ENCODE data around the gene RIN2.

Gene RIN2

GRCh38 chr20:19781235-19781634 is 23.2 kb downstream of the RIN2 start:
- TF ChIP-seq YY1 (IDR thresholded peaks at IDR 0.05; ENCODE audit: insufficient read depth, insufficient read length) (no peak), ZNF274 (IDR thresholded peaks at IDR 0.05; ENCODE audit: low read depth, low read length) (no peak), SUZ12 (IDR thresholded peaks at IDR 0.05; ENCODE audit: extremely low read depth, insufficient read depth, insufficient read length) (no peak)
- no peak overlapping the region for H3K4me3 ChIP-seq (ENCODE audit: insufficient read length, low read depth)
- no peaks in the 10 kb centered on the region for H3K4me1 ChIP-seq (ENCODE audit: insufficient read depth, insufficient read length)
- H3K9ac ChIP-seq (ENCODE audit: insufficient read length, low read depth): no peak overlapping the region
- H3K27me3 ChIP-seq (ENCODE audit: insufficient read depth, insufficient read length): no peaks in the 10 kb centered on the region
- H3K36me3 ChIP-seq (ENCODE audit: insufficient read depth, insufficient read length, low read length): no peaks in the 10 kb centered on the region
- H3K9me3 ChIP-seq (ENCODE audit: insufficient read depth, low read length): no peaks in the 10 kb centered on the region
- no peak for DNase-seq (ENCODE audit: low read depth, low spot score)

DNA sequence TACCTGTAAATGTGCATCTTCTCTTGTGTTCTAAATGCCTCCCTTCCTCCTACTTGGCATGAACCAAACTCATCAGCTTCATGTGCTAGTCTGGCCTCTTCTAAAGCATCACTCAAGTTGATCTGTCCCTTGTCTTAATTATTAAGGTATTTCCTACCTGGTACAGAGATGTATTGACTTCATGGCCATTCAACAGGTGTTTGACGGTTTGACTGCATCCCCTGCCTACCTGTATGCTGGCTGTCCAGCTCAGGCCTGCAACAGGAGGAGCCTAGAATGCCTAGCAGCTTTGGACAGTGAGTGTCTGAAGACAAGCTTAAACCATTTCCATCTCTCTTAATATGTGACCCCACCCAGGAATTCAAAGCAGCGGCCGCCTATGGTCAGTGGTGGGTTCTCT is 24.6 kb downstream of the RIN2 start:
- Histone ChIP-seq H3K4me1 (ENCODE audit: insufficient read depth, insufficient read length) (no peaks in the 10 kb centered on the region), H3K9ac (ENCODE audit: insufficient read length, low read depth) (no peak overlapping the region), H3K27me3 (ENCODE audit: insufficient read depth, insufficient read length) (no peaks in the 10 kb centered on the region), H3K36me3 (ENCODE audit: insufficient read depth, insufficient read length, low read length) (no peaks in the 10 kb centered on the region), H3K9me3 (ENCODE audit: insufficient read depth, low read length) (0 out of 2 replicates have a peak, but pooled peaks cover 3% of the 10 kb centered on the region), H3K4me3 (ENCODE audit: insufficient read length, low read depth) (no peak overlapping the region)
- DNase-seq (ENCODE audit: low read depth, low spot score): no peak
- TF ChIP-seq ZNF274 (IDR thresholded peaks at IDR 0.05; ENCODE audit: low read depth, low read length) (no peak), YY1 (IDR thresholded peaks at IDR 0.05; ENCODE audit: insufficient read depth, insufficient read length) (no peak), SUZ12 (IDR thresholded peaks at IDR 0.05; ENCODE audit: extremely low read depth, insufficient read depth, insufficient read length) (no peak)

- TF ChIP-seq YY1 (IDR thresholded peaks at IDR 0.05; ENCODE audit: insufficient read depth, insufficient read length): no peak
- no peak for TF ChIP-seq SUZ12 (IDR thresholded peaks at IDR 0.05; ENCODE audit: extremely low read depth, insufficient read depth, insufficient read length)
- TF ChIP-seq ZNF274 (IDR thresholded peaks at IDR 0.05; ENCODE audit: low read depth, low read length): no peak
- Histone ChIP-seq H3K36me3 (ENCODE audit: insufficient read depth, insufficient read length, low read length) (no peaks in the 10 kb centered on the region), H3K9ac (ENCODE audit: insufficient read length, low read depth) (no peak overlapping the region), H3K4me1 (ENCODE audit: insufficient read depth, insufficient read length) (no peaks in the 10 kb centered on the region), H3K4me3 (ENCODE audit: insufficient read length, low read depth) (no peak overlapping the region), H3K9me3 (ENCODE audit: insufficient read depth, low read length) (0 out of 2 replicates have a peak, but pooled peaks cover 13% of the 10 kb centered on the region), H3K27me3 (ENCODE audit: insufficient read depth, insufficient read length) (no peaks in the 10 kb centered on the region)
- DNase-seq (ENCODE audit: low read depth, low spot score): no peak
Observed at GRCh38 chr20:19783966-19784401, 25.9 kb downstream of the RIN2 start.

DNA sequence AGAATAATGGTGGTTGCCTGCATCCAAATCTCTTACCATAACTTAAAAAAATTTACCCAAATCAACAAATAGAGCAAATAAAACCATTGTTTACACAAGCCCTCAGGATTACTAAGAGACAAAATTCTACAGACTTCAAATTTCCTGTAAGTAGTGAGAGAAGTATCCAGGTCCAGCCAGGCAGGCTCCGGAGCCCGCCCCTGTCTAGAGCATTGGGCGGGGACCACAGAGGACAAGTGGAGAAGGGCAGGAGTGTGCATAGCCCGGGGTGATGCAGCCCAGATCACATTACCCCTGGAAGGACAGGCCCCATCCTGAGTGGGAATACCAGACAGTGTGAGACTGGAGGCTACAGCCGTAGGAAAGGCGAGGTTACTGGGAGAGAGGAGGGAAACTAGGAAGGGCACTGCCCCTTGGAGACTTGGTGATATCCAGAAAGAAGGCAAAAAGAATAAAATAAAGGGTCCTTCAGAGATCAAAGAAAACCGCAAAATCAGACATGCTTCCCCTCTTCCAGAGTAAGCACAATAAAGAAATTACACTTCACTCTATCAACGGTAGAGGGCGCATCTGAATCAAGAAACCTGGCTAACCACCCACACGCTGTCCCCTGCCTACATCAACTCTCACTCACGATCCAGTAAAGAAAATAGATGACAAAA is 26.6 kb downstream of the RIN2 start:
- no peak for TF ChIP-seq ZNF274 (IDR thresholded peaks at IDR 0.05; ENCODE audit: low read depth, low read length)
- TF ChIP-seq SUZ12 (IDR thresholded peaks at IDR 0.05; ENCODE audit: extremely low read depth, insufficient read depth, insufficient read length): no peak
- TF ChIP-seq YY1 (IDR thresholded peaks at IDR 0.05; ENCODE audit: insufficient read depth, insufficient read length): no peak
- Histone ChIP-seq H3K36me3 (ENCODE audit: insufficient read depth, insufficient read length, low read length) (no peaks in the 10 kb centered on the region), H3K9ac (ENCODE audit: insufficient read length, low read depth) (peak overlapping the region; percentile 27), H3K27me3 (ENCODE audit: insufficient read depth, insufficient read length) (no peaks in the 10 kb centered on the region), H3K4me1 (ENCODE audit: insufficient read depth, insufficient read length) (no peaks in the 10 kb centered on the region), H3K4me3 (ENCODE audit: insufficient read length, low read depth) (no peak overlapping the region), H3K9me3 (ENCODE audit: insufficient read depth, low read length) (0 out of 2 replicates have a peak, but pooled peaks cover 13% of the 10 kb centered on the region)
- peak; percentile 25 for DNase-seq (ENCODE audit: low read depth, low spot score)

DNA sequence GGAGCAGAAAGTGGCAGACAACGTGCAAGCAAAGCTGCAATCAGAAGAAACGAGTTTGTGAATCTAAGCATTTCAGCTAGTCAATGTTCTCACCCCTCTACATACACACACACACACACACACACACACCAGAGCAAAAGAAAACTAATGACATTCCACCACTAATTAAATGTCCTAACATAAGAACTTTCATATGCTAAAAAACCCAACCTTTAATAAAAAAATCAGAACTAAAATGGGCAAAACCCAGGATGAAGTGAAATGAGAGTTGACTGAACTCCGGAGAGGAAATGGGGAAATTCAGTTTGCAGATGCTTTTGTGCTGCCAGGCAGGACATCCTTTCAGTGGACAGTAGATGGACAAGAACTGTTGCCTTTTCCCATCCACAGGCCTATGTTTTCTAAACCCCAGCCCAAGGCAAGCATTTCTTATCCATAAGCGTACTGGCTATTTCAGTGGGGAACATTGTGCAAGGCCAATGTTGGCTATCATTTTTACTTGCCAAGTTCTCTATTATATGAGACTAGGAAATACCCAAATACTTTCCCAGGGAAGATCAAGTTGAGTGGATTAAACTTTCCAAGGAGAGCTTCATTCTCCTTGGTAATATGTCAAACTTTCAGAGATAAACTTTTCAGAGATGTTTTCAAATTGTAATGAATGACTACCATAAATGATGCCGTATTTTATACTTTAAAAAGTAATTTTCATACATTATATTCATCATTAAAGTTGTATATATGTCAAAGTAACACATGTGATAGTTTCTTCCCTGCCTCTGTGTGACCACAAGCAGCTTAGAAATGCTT is 27.3 kb downstream of the RIN2 start:
- Histone ChIP-seq H3K9ac (ENCODE audit: insufficient read length, low read depth) (no peak overlapping the region), H3K4me3 (ENCODE audit: insufficient read length, low read depth) (no peak overlapping the region)

DNA sequence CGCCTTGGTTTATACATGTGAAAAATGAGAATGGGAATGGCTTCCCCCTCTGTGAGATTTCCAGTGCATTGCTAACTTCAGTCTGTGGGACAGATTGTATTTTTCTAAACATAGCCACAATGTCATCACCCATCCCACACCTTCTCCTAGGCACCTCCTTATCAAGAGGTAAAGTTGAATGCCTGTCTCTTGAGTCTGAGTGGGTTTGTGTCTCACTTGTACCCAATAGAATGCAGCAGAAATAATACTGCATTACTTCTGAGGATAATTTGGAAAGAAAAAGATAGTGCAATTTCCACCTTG is 27.9 kb downstream of the RIN2 start:
- Histone ChIP-seq H3K4me1 (ENCODE audit: insufficient read depth, insufficient read length) (no peaks in the 10 kb centered on the region), H3K4me3 (ENCODE audit: insufficient read length, low read depth) (no peak overlapping the region), H3K36me3 (ENCODE audit: insufficient read depth, insufficient read length, low read length) (no peaks in the 10 kb centered on the region), H3K9me3 (ENCODE audit: insufficient read depth, low read length) (0 out of 2 replicates have a peak, but pooled peaks cover 13% of the 10 kb centered on the region), H3K9ac (ENCODE audit: insufficient read length, low read depth) (no peak overlapping the region), H3K27me3 (ENCODE audit: insufficient read depth, insufficient read length) (no peaks in the 10 kb centered on the region)
- no peak for DNase-seq (ENCODE audit: low read depth, low spot score)
- TF ChIP-seq ZNF274 (IDR thresholded peaks at IDR 0.05; ENCODE audit: low read depth, low read length) (no peak), SUZ12 (IDR thresholded peaks at IDR 0.05; ENCODE audit: extremely low read depth, insufficient read depth, insufficient read length) (no peak), YY1 (IDR thresholded peaks at IDR 0.05; ENCODE audit: insufficient read depth, insufficient read length) (no peak)

More for the DNA sequence above, 27.3 kb downstream of the RIN2 start:
- no peaks in the 10 kb centered on the region for H3K4me1 ChIP-seq (ENCODE audit: insufficient read depth, insufficient read length)
- no peaks in the 10 kb centered on the region for H3K27me3 ChIP-seq (ENCODE audit: insufficient read depth, insufficient read length)
- TF ChIP-seq ZNF274 (IDR thresholded peaks at IDR 0.05; ENCODE audit: low read depth, low read length) (no peak), SUZ12 (IDR thresholded peaks at IDR 0.05; ENCODE audit: extremely low read depth, insufficient read depth, insufficient read length) (no peak), YY1 (IDR thresholded peaks at IDR 0.05; ENCODE audit: insufficient read depth, insufficient read length) (no peak)
- H3K9me3 ChIP-seq (ENCODE audit: insufficient read depth, low read length): 0 out of 2 replicates have a peak, but pooled peaks cover 13% of the 10 kb centered on the region
- DNase-seq (ENCODE audit: low read depth, low spot score): no peak
- H3K36me3 ChIP-seq (ENCODE audit: insufficient read depth, insufficient read length, low read length): no peaks in the 10 kb centered on the region

- Histone ChIP-seq H3K9me3 (ENCODE audit: insufficient read depth, low read length) (0 out of 2 replicates have a peak, but pooled peaks cover 13% of the 10 kb centered on the region), H3K9ac (ENCODE audit: insufficient read length, low read depth) (no peak overlapping the region), H3K27me3 (ENCODE audit: insufficient read depth, insufficient read length) (no peaks in the 10 kb centered on the region), H3K36me3 (ENCODE audit: insufficient read depth, insufficient read length, low read length) (no peaks in the 10 kb centered on the region), H3K4me3 (ENCODE audit: insufficient read length, low read depth) (no peak overlapping the region), H3K4me1 (ENCODE audit: insufficient read depth, insufficient read length) (no peaks in the 10 kb centered on the region)
- no peak for DNase-seq (ENCODE audit: low read depth, low spot score)
- no peak for TF ChIP-seq SUZ12 (IDR thresholded peaks at IDR 0.05; ENCODE audit: extremely low read depth, insufficient read depth, insufficient read length)
- no peak for TF ChIP-seq ZNF274 (IDR thresholded peaks at IDR 0.05; ENCODE audit: low read depth, low read length)
- no peak for TF ChIP-seq YY1 (IDR thresholded peaks at IDR 0.05; ENCODE audit: insufficient read depth, insufficient read length)
Observed at GRCh38 chr20:19786311-19786710, 28.3 kb downstream of the RIN2 start.
